ENCODE results near the gene SLC27A2. TPM values are rescaled to one million over a fixed set of nuclear protein-coding genes. Genes with fewer than 3 reads are reported as not detected.

Gene SLC27A2
- total and polyA plus RNA-seq, 2 donors (not counting 1 experiment from before 2014, with no cell fraction given) = 0.49 to 0.66 TPM

DNA sequence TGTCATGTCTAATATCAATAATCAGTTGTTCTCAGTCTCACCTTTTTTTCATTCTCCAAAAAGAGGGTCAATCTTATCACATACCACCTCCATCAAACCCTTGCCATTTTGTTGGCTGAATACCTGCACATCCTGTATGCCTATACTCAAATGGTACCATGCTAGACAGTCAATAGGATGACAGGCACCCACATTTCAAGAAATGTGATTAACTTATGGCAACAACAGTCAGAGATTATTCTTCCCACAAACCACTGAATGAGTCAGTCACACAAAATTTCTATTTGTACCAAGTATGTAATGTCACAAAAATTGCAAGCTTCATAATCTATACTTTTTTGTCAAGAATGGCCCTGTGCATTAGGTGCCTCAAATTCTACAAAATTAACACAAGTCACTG is 5.1 kb upstream of the SLC27A2 start:
- Histone ChIP-seq H3K4me2 (ENCODE audit: extremely low read depth, insufficient read depth, low read length) (no peak overlapping the region), H3K36me3 (ENCODE audit: control insufficient read depth, insufficient read depth, low read length) (no peaks in the 10 kb centered on the region), H3K9me3 (ENCODE audit: control insufficient read depth, insufficient read depth, low read depth, low read length) (no peaks in the 10 kb centered on the region), H3K27me3 (ENCODE audit: control insufficient read depth, insufficient read depth, low read length) (peaks cover 13% of the 10 kb centered on the region), H2AFZ (ENCODE audit: low read length) (no peak overlapping the region), H3K79me2 (ENCODE audit: control insufficient read depth, insufficient read depth, low read length) (no peaks in the 10 kb centered on the region), H3K4me3 (replicated peaks in 1 of 4; ENCODE audit: control extremely low read depth in 1 of 4, insufficient read depth in 1 of 4, low read depth in 3 of 4, low read length in 4 of 4) (no peak overlapping the region), H3K4me1 (ENCODE audit: control insufficient read depth, extremely low read depth, insufficient read depth, low read length) (no peaks in the 10 kb centered on the region), H3K9ac (ENCODE audit: insufficient read depth, low read length) (no peak overlapping the region), H4K20me1 (ENCODE audit: control insufficient read depth, extremely low read depth, insufficient read depth, low read length) (no peaks in the 10 kb centered on the region), H3K27ac (ENCODE audit: insufficient read depth, low read length) (no peak overlapping the region)
- no peak for TF ChIP-seq EZH2 (IDR thresholded peaks at IDR 0.05; ENCODE audit: low read length, missing control alignments)
- TF ChIP-seq, protein P1, sequence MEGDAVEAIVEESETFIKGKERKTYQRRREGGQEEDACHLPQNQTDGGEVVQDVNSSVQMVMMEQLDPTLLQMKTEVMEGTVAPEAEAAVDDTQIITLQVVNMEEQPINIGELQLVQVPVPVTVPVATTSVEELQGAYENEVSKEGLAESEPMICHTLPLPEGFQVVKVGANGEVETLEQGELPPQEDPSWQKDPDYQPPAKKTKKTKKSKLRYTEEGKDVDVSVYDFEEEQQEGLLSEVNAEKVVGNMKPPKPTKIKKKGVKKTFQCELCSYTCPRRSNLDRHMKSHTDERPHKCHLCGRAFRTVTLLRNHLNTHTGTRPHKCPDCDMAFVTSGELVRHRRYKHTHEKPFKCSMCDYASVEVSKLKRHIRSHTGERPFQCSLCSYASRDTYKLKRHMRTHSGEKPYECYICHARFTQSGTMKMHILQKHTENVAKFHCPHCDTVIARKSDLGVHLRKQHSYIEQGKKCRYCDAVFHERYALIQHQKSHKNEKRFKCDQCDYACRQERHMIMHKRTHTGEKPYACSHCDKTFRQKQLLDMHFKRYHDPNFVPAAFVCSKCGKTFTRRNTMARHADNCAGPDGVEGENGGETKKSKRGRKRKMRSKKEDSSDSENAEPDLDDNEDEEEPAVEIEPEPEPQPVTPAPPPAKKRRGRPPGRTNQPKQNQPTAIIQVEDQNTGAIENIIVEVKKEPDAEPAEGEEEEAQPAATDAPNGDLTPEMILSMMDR (conservative IDR thresholded peaks at IDR 0.05 in 1 of 2, IDR thresholded peaks at IDR 0.05 in 1 of 2; ENCODE audit: low read depth in 1 of 2, low read length in 2 of 2) = no peak
- DNase-seq (ENCODE audit: low read depth in 2 of 2) = peak in 1 of 2 donors; percentile 45

DNA sequence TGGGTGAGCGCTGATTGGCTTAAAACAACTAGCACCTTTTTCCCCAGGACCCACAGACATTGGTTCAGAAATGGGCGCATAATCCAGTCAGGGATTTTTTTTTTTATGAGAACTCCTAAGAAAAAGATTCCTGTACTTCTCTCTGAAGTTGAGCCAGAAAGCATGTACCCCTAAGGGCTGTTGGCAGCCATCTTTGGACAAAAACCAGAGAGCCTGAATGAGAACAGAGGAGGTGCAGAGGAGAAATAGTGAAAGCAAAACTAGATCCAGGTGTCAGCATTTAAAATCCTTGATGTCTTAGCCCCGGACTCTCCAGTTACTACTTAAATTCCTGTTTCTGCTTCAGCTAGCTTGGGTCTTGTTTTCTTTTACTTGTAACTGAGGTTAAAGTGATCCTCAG is 1.9 kb upstream of the SLC27A2 start:
- TF ChIP-seq, protein P1 (conservative IDR thresholded peaks at IDR 0.05 in 1 of 2, IDR thresholded peaks at IDR 0.05 in 1 of 2; ENCODE audit: low read depth in 1 of 2, low read length in 2 of 2) = no peak
- TF ChIP-seq EZH2 (IDR thresholded peaks at IDR 0.05; ENCODE audit: low read length, missing control alignments) = no peak
- no peaks in the 10 kb centered on the region for H3K4me1 ChIP-seq (ENCODE audit: control insufficient read depth, extremely low read depth, insufficient read depth, low read length)
- no peaks in the 10 kb centered on the region for H3K36me3 ChIP-seq (ENCODE audit: control insufficient read depth, insufficient read depth, low read length)
- H2AFZ ChIP-seq (ENCODE audit: low read length) = no peak overlapping the region
- no peaks in the 10 kb centered on the region for H3K79me2 ChIP-seq (ENCODE audit: control insufficient read depth, insufficient read depth, low read length)
- H4K20me1 ChIP-seq (ENCODE audit: control insufficient read depth, extremely low read depth, insufficient read depth, low read length) = no peaks in the 10 kb centered on the region
- no peak overlapping the region for H3K27ac ChIP-seq (ENCODE audit: insufficient read depth, low read length)
- no peaks in the 10 kb centered on the region for H3K9me3 ChIP-seq (ENCODE audit: control insufficient read depth, insufficient read depth, low read depth, low read length)
- no peak overlapping the region for H3K9ac ChIP-seq (ENCODE audit: insufficient read depth, low read length)
- peaks cover 15% of the 10 kb centered on the region for H3K27me3 ChIP-seq (ENCODE audit: control insufficient read depth, insufficient read depth, low read length)
- no peak overlapping the region for H3K4me3 ChIP-seq (replicated peaks in 1 of 4; ENCODE audit: control extremely low read depth in 1 of 4, insufficient read depth in 1 of 4, low read depth in 3 of 4, low read length in 4 of 4)
- H3K4me2 ChIP-seq (ENCODE audit: extremely low read depth, insufficient read depth, low read length) = no peak overlapping the region
- DNase-seq (ENCODE audit: low read depth in 2 of 2) = no peak

DNA sequence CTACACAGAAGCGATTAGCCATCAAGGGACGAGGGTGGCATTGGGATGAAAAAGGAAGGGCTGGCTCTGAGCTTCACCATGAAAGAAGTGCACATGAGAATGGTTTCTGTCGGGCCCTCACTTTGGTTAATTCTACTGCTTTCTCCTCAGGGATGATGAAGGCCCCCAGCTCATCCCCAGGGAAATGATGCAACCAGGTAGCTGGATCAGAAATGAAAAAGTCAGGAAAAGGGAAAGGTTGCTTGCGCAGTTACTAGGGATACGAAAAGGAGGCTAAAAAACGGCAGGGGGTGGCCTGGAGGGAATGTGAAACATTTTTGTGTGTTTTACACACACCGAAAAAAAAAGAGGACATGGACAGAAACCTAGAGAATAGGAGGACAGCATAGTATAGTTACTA is 1.4 kb upstream of the SLC27A2 start:
- Histone ChIP-seq H3K9me3 (ENCODE audit: control insufficient read depth, insufficient read depth, low read depth, low read length) (no peaks in the 10 kb centered on the region), H4K20me1 (ENCODE audit: control insufficient read depth, extremely low read depth, insufficient read depth, low read length) (no peaks in the 10 kb centered on the region)

More for the DNA sequence above, 1.4 kb upstream of the SLC27A2 start:
- Histone ChIP-seq H3K36me3 (ENCODE audit: control insufficient read depth, insufficient read depth, low read length) (no peaks in the 10 kb centered on the region), H2AFZ (ENCODE audit: low read length) (no peak overlapping the region), H3K79me2 (ENCODE audit: control insufficient read depth, insufficient read depth, low read length) (no peaks in the 10 kb centered on the region), H3K4me1 (ENCODE audit: control insufficient read depth, extremely low read depth, insufficient read depth, low read length) (no peaks in the 10 kb centered on the region), H3K27ac (ENCODE audit: insufficient read depth, low read length) (no peak overlapping the region), H3K4me3 (replicated peaks in 1 of 4; ENCODE audit: control extremely low read depth in 1 of 4, insufficient read depth in 1 of 4, low read depth in 3 of 4, low read length in 4 of 4) (no peak overlapping the region), H3K9ac (ENCODE audit: insufficient read depth, low read length) (no peak overlapping the region), H3K27me3 (ENCODE audit: control insufficient read depth, insufficient read depth, low read length) (peaks cover 15% of the 10 kb centered on the region), H3K4me2 (ENCODE audit: extremely low read depth, insufficient read depth, low read length) (no peak overlapping the region)
- DNase-seq (ENCODE audit: low read depth in 2 of 2) = no peak
- TF ChIP-seq, protein P1 (conservative IDR thresholded peaks at IDR 0.05 in 1 of 2, IDR thresholded peaks at IDR 0.05 in 1 of 2; ENCODE audit: low read depth in 1 of 2, low read length in 2 of 2) = no peak
- no peak for TF ChIP-seq EZH2 (IDR thresholded peaks at IDR 0.05; ENCODE audit: low read length, missing control alignments)
